HUES48 (cell line): ENCODE results near the gene HS2ST1.

Experiments
- H3K27ac ChIP-seq: one replicate; pipeline ENCODE4 v1.7.0; 2013; ENCODE audit warnings: low read depth, low read length, inconsistent platforms
- H3K27me3 ChIP-seq: 2 replicates; pipeline ENCODE4 v1.6.1; 2013; ENCODE audit warnings: mild to moderate bottlenecking, low read length; ENCODE audit not compliant: control insufficient read depth, insufficient read depth
- H3K36me3 ChIP-seq: 2 replicates; pipeline ENCODE4 v1.6.1; 2013; ENCODE audit warnings: low read length; ENCODE audit not compliant: control insufficient read depth, insufficient read depth
- H3K4me1 ChIP-seq: 2 replicates; pipeline ENCODE4 v1.6.1; 2013; ENCODE audit warnings: mild to moderate bottlenecking, low read length; ENCODE audit not compliant: control insufficient read depth, insufficient read depth
- H3K4me3 ChIP-seq: 2 replicates; pipeline ENCODE4 v1.5.1; 2013; ENCODE audit warnings: mild to moderate bottlenecking, low read depth, low read length
- H3K9ac ChIP-seq: 2 replicates; pipeline ENCODE4 v1.6.1; 2013; ENCODE audit warnings: mild to moderate bottlenecking, low read depth, low read length, moderate library complexity
- H3K9me3 ChIP-seq: 2 replicates; pipeline ENCODE4 v1.6.1; 2013; ENCODE audit warnings: low read length; ENCODE audit not compliant: control insufficient read depth, insufficient read depth

The HS2ST1 gene

DNA sequence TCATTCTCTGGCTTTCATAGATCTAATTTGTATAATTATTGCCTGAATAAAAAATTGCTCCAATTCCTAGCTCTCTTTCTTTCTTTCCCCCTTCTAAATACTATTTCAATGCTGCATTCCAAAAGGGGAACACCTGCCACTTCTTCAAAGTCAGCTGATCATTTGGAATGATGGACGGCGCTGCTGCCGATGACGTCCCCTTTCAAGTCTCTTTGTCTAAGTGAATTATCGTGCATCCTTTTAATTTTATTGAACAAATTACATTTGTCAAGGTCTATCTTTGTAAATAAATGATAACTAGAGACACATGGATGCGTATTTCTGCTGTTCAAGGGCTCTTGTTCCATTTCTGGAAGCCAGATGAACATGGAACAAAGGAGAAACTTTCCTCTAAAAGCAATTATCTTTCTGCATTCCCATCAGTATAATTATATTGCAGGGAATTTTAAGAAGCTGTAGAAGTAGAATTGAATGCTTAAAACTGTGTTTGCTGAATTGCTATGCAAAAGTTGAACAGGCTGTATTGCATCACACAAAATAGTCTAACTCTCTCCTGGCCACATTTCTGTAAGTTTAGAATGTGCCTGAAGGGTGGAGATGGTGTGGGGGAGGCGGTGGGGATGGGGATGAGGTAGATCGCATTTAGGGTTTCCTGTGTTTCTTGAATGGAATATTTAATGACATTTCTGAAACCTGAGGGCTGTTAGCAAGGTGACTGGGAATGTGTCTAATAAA is 222.3 kb downstream of the HS2ST1 start:
- no peaks in the 10 kb centered on the region for H3K9me3 ChIP-seq
- H3K4me3 ChIP-seq, result no peak overlapping the region
- H3K4me1 ChIP-seq, result peaks cover 14% of the 10 kb centered on the region; the same call in 1 of the 2 replicates
- no peak overlapping the region for H3K27ac ChIP-seq
- H3K9ac ChIP-seq, result no peak overlapping the region
- peaks cover 19% of the 10 kb centered on the region for H3K27me3 ChIP-seq
- no peaks in the 10 kb centered on the region for H3K36me3 ChIP-seq

DNA sequence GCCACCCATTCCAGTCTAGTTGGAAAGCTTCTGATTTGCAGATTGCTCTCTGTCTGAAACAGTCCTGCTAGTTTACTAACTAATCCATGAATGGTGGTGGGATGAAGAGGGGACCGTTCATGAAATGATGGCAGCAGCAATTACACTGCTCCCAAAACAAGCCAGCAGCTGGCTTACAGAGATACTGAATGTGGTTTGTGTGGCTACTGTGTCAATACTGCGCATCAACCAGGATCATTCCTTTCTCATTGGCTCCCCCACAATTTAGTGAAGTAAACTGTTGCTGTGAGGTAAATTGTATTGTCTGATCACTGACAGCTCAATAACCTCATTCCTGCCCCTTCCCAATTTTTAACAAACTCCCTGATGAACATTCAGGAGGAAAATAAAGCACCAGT is 222.9 kb downstream of the HS2ST1 start:
- Histone ChIP-seq H3K27me3 (peaks cover 14% of the 10 kb centered on the region), H3K4me3 (no peak overlapping the region), H3K9me3 (no peaks in the 10 kb centered on the region), H3K4me1 (peaks cover 12% of the 10 kb centered on the region; the same call in 1 of the 2 replicates), H3K27ac (no peak overlapping the region), H3K36me3 (no peaks in the 10 kb centered on the region), H3K9ac (no peak overlapping the region)

DNA sequence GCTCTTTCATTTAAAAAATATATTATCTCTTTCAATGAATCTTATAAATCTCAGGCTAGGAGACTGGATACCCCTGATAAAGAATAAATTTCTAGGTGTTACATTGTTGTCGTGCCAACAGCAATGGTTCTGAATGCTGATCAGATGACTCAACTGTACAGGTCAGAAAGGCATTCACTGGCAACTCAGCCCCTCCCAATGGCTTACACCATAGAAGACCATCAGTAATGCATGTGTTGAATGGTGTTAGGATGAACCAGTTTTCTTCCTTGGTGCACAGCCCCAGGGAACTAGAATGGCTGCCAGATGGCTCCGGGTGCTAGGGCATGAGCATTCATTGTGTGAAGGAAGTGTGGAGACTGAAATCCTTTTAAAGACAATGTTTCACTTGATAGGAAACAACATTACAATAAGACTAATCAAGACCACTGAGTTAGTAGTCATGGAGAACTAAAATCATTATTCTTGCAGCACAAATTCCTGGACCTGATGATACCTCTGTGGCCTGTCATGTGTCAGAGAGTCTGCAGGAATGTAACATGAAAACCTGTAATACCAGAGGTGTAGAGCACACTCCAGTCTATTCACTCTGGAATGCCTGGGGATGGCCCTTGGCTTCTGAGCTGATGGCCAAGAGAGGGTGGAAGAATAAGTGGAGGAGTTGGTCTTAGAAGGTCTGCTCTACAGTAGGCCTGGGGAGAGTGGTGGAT is 226.6 kb downstream of the HS2ST1 start:
- Histone ChIP-seq H3K36me3 (no peaks in the 10 kb centered on the region), H3K27me3 (no peaks in the 10 kb centered on the region), H3K27ac (no peak overlapping the region), H3K4me1 (no peaks in the 10 kb centered on the region), H3K9me3 (no peaks in the 10 kb centered on the region), H3K9ac (no peak overlapping the region), H3K4me3 (no peak overlapping the region)

DNA sequence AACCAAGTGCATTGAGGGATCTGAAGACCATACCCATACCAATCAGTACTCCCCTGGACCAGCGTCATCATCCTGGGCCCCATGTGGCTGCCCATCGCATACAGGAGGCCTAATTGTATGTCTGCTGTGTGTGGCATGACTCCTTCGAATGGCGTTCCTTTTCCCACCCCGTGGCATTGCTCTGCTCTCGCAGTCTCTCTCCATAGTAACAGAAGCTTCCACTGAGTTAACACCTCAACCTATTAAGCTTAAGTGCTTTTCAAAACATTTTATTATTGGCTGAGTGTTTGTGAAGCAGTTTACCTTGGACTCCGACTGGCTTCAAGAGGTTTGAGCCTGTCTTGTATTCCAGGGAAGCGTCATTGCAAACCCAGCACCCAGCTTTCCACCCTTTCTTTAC is 227.1 kb downstream of the HS2ST1 start:
- H3K9me3 ChIP-seq, result no peaks in the 10 kb centered on the region
- H3K4me3 ChIP-seq, result no peak overlapping the region
- H3K4me1 ChIP-seq, result no peaks in the 10 kb centered on the region
- H3K36me3 ChIP-seq, result no peaks in the 10 kb centered on the region
- H3K27me3 ChIP-seq, result no peaks in the 10 kb centered on the region
- H3K9ac ChIP-seq, result no peak overlapping the region
- H3K27ac ChIP-seq, result no peak overlapping the region

DNA sequence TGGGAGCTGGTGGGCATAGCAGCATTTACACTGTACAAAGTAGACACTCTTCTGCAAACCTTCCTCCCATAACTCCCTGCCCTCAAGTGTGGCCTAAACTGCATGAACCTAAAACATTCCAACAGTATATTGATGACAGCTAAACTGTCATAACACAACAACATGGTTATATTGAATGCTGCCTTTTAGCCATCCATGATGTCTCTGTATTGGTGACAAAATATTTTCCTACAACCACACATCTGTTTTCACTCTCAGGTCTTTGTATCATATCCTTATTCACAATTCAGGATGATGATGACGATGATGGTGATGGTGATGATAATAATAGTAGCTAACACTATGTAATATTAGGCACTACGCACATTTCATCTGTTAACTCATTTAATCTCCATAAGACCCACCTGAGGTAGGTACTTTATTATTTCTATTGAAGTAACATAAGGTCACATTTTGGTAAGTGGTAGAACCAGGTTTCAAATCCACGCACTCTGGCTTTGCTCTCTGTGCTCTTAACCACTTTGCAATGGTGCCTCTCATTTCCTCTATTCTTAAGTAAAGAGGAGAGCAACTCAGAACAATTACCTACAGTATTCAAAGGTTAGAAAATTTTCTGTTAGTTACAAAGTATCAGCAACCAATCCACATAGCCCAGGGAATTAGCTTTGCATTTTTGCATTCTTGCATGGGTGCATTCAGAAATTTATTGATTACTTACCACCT is 229.1 kb downstream of the HS2ST1 start:
- Histone ChIP-seq H3K4me3 (no peak overlapping the region), H3K9ac (no peak overlapping the region), H3K36me3 (no peaks in the 10 kb centered on the region), H3K4me1 (peaks cover 1% of the 10 kb centered on the region; the same call in 1 of the 2 replicates), H3K9me3 (no peaks in the 10 kb centered on the region), H3K27ac (no peak overlapping the region), H3K27me3 (peaks cover 11% of the 10 kb centered on the region)

DNA sequence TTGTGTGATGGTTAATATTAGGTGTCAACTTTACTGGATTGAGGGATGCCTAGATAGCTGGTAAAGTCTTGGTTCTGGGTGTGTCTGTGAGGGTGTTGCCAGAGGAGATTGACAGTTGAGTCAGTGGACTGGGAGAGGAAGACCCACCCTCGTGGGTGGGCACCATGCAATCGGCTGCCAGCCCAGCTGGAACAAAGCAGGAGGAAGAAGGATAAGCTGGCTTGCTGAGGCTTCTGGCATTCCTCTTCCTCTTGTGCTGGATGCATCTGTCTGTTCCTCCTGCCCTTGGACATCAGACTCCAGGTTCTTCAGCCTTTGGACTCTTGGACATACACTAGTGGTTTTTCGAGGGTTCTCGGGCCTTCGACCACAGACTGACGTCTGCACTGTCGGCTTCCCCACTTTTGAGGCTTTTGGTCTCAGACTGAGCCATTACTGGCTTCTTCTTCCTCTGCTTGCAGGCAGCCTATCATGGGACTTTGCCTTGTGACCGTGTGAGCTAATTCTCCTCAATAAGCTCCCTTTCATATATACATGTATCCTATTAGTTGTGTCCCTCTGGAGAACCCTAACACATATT is 230.0 kb downstream of the HS2ST1 start:
- Histone ChIP-seq H3K4me1 (peaks cover 10% of the 10 kb centered on the region), H3K9ac (no peak overlapping the region), H3K36me3 (no peaks in the 10 kb centered on the region), H3K9me3 (no peaks in the 10 kb centered on the region), H3K4me3 (no peak overlapping the region), H3K27me3 (peaks cover 11% of the 10 kb centered on the region), H3K27ac (no peak overlapping the region)

DNA sequence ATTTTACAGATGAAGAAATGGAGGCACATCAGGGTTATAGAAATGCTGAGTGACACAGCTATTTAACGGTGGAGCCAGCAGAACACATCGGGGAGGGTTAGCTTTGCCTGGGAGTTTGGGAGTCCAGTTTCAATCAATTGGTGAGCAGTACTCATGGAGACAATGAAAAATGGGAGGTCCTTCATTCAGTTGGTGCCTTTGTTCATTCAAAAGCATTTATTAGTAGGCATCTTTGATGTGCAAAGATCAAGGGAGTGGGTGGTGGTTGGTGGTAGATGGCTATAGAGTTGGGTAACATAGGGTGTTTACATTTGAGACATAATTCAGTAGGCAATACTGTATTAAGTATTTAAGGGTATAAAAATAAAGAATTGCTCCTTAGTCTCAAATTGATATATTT is 230.5 kb downstream of the HS2ST1 start:
- Histone ChIP-seq H3K9ac (no peak overlapping the region), H3K27me3 (peaks cover 11% of the 10 kb centered on the region), H3K4me3 (no peak overlapping the region), H3K9me3 (no peaks in the 10 kb centered on the region), H3K4me1 (peaks cover 15% of the 10 kb centered on the region), H3K36me3 (no peaks in the 10 kb centered on the region), H3K27ac (no peak overlapping the region)

DNA sequence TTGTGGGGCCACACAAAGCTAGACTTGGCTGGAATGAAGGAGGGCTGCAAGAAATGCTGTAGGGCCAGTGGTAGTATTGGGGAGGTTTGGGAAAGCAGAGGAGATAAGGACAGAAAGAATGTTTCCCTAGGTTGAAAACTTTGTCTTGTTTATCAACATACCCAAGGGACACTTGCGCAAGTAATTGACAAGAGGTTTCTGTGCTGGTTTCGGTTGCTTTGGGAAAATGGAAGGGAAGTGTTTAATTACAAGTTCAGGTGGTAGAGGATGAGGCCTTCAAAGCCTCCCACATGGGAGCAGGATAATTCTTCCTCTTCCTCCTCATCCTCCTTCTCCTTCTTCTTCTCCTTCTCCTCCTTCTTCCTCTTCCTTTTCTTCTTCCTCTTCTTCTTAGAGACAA is 232.1 kb downstream of the HS2ST1 start:
- Histone ChIP-seq H3K27me3 (peaks cover 11% of the 10 kb centered on the region), H3K4me3 (no peak overlapping the region), H3K9me3 (no peaks in the 10 kb centered on the region), H3K36me3 (no peaks in the 10 kb centered on the region), H3K27ac (no peak overlapping the region), H3K9ac (no peak overlapping the region), H3K4me1 (peaks cover 29% of the 10 kb centered on the region)

DNA sequence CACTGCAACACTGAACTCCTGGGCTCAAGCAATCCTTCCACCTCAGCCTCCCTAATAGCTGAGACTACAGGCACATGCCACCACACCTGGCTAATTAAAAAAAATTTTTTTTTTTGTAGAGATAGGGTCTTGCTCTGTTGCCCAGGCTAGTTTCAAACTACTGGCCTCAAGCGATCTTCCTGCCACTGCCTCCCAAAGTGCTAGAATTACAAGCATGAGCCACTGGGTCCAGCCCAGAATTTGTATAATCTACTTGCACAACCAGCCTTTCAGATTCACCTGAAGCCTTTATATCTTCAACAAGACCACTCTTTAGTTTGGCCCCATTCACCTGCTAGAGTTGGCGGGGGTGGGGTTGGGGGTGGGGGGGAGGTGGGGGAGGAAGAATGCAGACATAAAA is 232.6 kb downstream of the HS2ST1 start:
- no peak overlapping the region for H3K27ac ChIP-seq
- no peaks in the 10 kb centered on the region for H3K9me3 ChIP-seq
- peaks cover 32% of the 10 kb centered on the region for H3K4me1 ChIP-seq
- H3K27me3 ChIP-seq, result peaks cover 11% of the 10 kb centered on the region
- no peaks in the 10 kb centered on the region for H3K36me3 ChIP-seq
- no peak overlapping the region for H3K4me3 ChIP-seq
- no peak overlapping the region for H3K9ac ChIP-seq

DNA sequence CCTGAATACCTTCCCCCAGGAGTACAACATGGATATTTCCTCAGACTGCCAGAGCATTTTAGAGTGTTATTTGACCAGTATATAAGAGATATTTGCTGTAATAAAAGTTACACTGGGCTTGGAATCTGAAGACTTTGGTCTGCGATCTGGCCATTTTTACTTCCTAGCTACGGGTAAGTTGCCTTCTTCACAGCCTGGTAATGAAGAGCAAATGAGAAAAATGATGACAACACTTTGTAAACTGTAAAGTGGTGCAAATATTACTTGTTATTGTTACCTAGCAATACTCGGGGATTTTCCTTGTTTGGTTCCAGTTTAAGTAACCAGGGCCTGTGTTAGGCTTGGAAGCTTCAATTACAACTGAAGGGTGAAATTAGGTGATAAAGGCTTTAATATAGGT is 233.4 kb downstream of the HS2ST1 start:
- Histone ChIP-seq H3K4me3 (no peak overlapping the region), H3K27me3 (peaks cover 18% of the 10 kb centered on the region), H3K36me3 (no peaks in the 10 kb centered on the region), H3K9ac (no peak overlapping the region), H3K9me3 (no peaks in the 10 kb centered on the region), H3K27ac (no peak overlapping the region), H3K4me1 (peaks cover 41% of the 10 kb centered on the region)
